Activated CD8-positive, alpha-beta T cell treated with anti-CD3 and anti-CD28 coated beads for 36 hours (primary cell): Measurements from ENCODE around the gene FABP7. TPM values are rescaled to one million over a fixed set of nuclear protein-coding genes. Genes with fewer than 3 reads are reported as not detected.

Experiments used
- ATAC-seq: fragments of 200-7000 bp; cut with Tn5 transposase; one replicate; pipeline ENCODE4 v1.10.0; 2021; ENCODE audit warnings: mild to moderate bottlenecking, moderate library complexity
- CTCF ChIA-PET: fragments of 350-600 bp; sonication (Branson Sonifier 250); formaldehyde crosslinking; loops from one replicate; lab custom pipeline; 2021; ENCODE audit warnings: antibody characterized with exemption; lab: Charles Lee
- POLR2A ChIA-PET: fragments of 350-600 bp; sonication (Branson Sonifier 250); formaldehyde crosslinking; loops from one replicate; lab custom pipeline; 2021; ENCODE audit warnings: antibody characterized with exemption; lab: Charles Lee
- DNase-seq: peaks from one replicate; pipeline ENCODE4 v3.0.0-alpha.2; 2020
- H3K27ac Mint-ChIP-seq: one replicate; pipeline ENCODE4 v1.8.0; 2021; ENCODE audit warnings: mild to moderate bottlenecking, mixed read lengths
- H3K27me3 Mint-ChIP-seq: one replicate; pipeline ENCODE4 v1.8.0; 2021; ENCODE audit warnings: mixed read lengths
- H3K36me3 Mint-ChIP-seq: one replicate; pipeline ENCODE4 v1.8.0; 2021; ENCODE audit warnings: low read depth, mixed read lengths
- H3K4me1 Mint-ChIP-seq: one replicate; pipeline ENCODE4 v1.8.0; 2021; ENCODE audit warnings: low read depth, mixed read lengths
- H3K4me3 Mint-ChIP-seq: one replicate; pipeline ENCODE4 v1.8.0; 2021; ENCODE audit warnings: mild to moderate bottlenecking, moderate library complexity, mixed read lengths
- H3K9me3 Mint-ChIP-seq: one replicate; pipeline ENCODE4 v1.8.0; 2021; ENCODE audit warnings: mixed read lengths
- intact Hi-C: fragments of 100-400 bp; cut with micrococcal nuclease; formaldehyde crosslinking; loops from one replicate; pipeline ENCODE4 v1.10.0; 2022
- total RNA-seq, 2 experiments: library from RNA; stranded (reverse); gene quantifications; one replicate each; pipeline ENCODE4 v1.2.3, GENCODE V29; 2021
- TF ChIP-seq, protein P1 (sequence below): fragments of 200-600 bp; IDR thresholded peaks from one replicate; pipeline ENCODE4 v1.8.0; 2022; ENCODE audit warnings: antibody characterized with exemption, mild to moderate bottlenecking

Gene FABP7
- total RNA-seq, 2 experiments from 2014 or later: not detected

- H3K27me3 Mint-ChIP-seq: peaks cover 9% of the 10 kb centered on the region
- DNase-seq: no peak
- H3K27ac Mint-ChIP-seq: no peak overlapping the region
- ChIA-PET POLR2A (no interaction called here), CTCF (no interaction called here)
- H3K4me3 Mint-ChIP-seq: no peak overlapping the region
- no peaks in the 10 kb centered on the region for H3K4me1 Mint-ChIP-seq
- ATAC-seq: no peak
- no peaks in the 10 kb centered on the region for H3K9me3 Mint-ChIP-seq
- intact Hi-C loops: no loop called here
- TF ChIP-seq, protein P1, sequence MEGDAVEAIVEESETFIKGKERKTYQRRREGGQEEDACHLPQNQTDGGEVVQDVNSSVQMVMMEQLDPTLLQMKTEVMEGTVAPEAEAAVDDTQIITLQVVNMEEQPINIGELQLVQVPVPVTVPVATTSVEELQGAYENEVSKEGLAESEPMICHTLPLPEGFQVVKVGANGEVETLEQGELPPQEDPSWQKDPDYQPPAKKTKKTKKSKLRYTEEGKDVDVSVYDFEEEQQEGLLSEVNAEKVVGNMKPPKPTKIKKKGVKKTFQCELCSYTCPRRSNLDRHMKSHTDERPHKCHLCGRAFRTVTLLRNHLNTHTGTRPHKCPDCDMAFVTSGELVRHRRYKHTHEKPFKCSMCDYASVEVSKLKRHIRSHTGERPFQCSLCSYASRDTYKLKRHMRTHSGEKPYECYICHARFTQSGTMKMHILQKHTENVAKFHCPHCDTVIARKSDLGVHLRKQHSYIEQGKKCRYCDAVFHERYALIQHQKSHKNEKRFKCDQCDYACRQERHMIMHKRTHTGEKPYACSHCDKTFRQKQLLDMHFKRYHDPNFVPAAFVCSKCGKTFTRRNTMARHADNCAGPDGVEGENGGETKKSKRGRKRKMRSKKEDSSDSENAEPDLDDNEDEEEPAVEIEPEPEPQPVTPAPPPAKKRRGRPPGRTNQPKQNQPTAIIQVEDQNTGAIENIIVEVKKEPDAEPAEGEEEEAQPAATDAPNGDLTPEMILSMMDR: no peak
- no peaks in the 10 kb centered on the region for H3K36me3 Mint-ChIP-seq
Measured at GRCh38 chr6:122832459-122832858, 52.9 kb downstream of the FABP7 start.

DNA sequence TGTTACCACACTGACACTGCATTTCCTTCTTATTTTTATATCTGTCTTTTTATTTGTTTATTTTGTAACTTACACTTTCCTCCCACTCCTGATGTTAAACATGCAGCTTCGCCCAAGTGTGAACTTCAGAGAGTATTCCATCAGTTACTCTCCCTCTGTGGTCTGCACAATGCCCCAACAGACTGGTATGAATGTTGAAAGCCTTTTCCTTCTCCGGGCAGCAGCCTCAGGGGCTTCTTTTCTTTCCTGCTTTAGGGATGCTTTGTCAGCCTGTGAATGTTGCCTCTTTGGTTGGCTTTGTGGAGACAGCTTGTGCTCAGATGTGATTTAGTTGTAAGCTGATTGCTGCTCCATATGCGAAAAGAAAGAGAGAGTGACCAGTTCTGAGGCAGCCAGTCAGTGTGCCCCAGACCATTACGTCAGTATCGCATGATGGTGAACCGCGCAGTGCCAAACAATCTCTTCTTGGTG, 53.5 kb downstream of the FABP7 start:
- ATAC-seq: no peak
- intact Hi-C loops: no loop called here
- Mint-ChIP-seq H3K9me3 (no peaks in the 10 kb centered on the region), H3K27ac (no peak overlapping the region), H3K36me3 (no peaks in the 10 kb centered on the region), H3K27me3 (peaks cover 10% of the 10 kb centered on the region), H3K4me1 (no peaks in the 10 kb centered on the region), H3K4me3 (no peak overlapping the region)
- ChIA-PET CTCF (no interaction called here), POLR2A (no interaction called here)
- TF ChIP-seq, protein P1: no peak
- DNase-seq: no peak

Other genes with a start within 250 kb of the FABP7 start
- gene PKIB, start 169.3 kb upstream of the FABP7 start, total RNA-seq: under 1 TPM; 0.69 to 0.90 TPM
- gene SMPDL3A, start 9.5 kb downstream of the FABP7 start, total RNA-seq: under 1 TPM in 1 of 2 experiments, not detected in 1; 0.14 TPM
- gene CLVS2, start 216.5 kb downstream of the FABP7 start, total RNA-seq: not detected